Natural killer cell (primary cell): ENCODE results near the gene TMCO4. TPM values are rescaled to one million over a fixed set of nuclear protein-coding genes. Genes with fewer than 3 reads are reported as not detected.

Experiments used
- ATAC-seq, 3 donors: fragments of 150-1000 bp in 2 of 3; fragments of 200-7000 bp in 1 of 3; cut with Tn5 transposase; 1 replicate in 1 of 3; 2 replicates in 2 of 3; pipeline ENCODE4 v1.10.0; 2021; ENCODE audit warnings: mild to moderate bottlenecking in 2 of 3, moderate library complexity in 2 of 3
- DNase-seq, 2 donors: peaks; one replicate each; pipeline versions ENCODE4 v3.0.0 to v3.0.0-alpha.2; 2013 to 2021; ENCODE audit warnings: mixed read lengths in 1 of 2
- H3K27ac ChIP-seq: one replicate; pipeline ENCODE4 v1.5.1; 2013; ENCODE audit warnings: mild to moderate bottlenecking, low read length
- H3K27me3 ChIP-seq: one replicate; pipeline ENCODE4 v1.6.1; 2013; ENCODE audit warnings: low read length; ENCODE audit not compliant: control insufficient read depth, insufficient read depth
- H3K36me3 ChIP-seq: one replicate; pipeline ENCODE4 v1.6.1; 2013; ENCODE audit warnings: low read length; ENCODE audit not compliant: control insufficient read depth, insufficient read depth
- H3K4me1 ChIP-seq: one replicate; pipeline ENCODE4 v1.6.1; 2013; ENCODE audit warnings: low read length; ENCODE audit not compliant: control insufficient read depth, insufficient read depth
- H3K4me3 ChIP-seq: one replicate; pipeline ENCODE4 v1.5.1; 2013; ENCODE audit warnings: low read length
- H3K9me3 ChIP-seq: one replicate; pipeline ENCODE4 v1.6.1; 2013; ENCODE audit warnings: low read length; ENCODE audit not compliant: control insufficient read depth, insufficient read depth
- H3K27ac Mint-ChIP-seq, 2 donors: one replicate each; pipeline ENCODE4 v1.8.0; 2022; ENCODE audit warnings: mild to moderate bottlenecking in 2 of 2, mixed read lengths in 2 of 2, moderate library complexity in 1 of 2
- H3K27me3 Mint-ChIP-seq, 2 donors: one replicate each; pipeline ENCODE4 v1.8.0; 2022; ENCODE audit warnings: low read depth in 2 of 2, mixed read lengths in 2 of 2
- H3K36me3 Mint-ChIP-seq: one replicate; pipeline ENCODE4 v1.8.0; 2022; ENCODE audit warnings: mixed read lengths
- H3K4me1 Mint-ChIP-seq, 2 donors: one replicate each; pipeline ENCODE4 v1.8.0; 2022; ENCODE audit warnings: mixed read lengths in 2 of 2
- H3K4me3 Mint-ChIP-seq: one replicate; pipeline ENCODE4 v1.8.0; 2022; ENCODE audit warnings: mild to moderate bottlenecking, moderate library complexity, mixed read lengths
- H3K9me3 Mint-ChIP-seq, 2 donors: one replicate each; pipeline ENCODE4 v1.8.0; 2022; ENCODE audit warnings: mixed read lengths in 2 of 2
- WGBS: methylation state at CpG from one replicate; pipeline ENCODE4 v1.1.7; 2013; ENCODE audit warnings: missing lambda C conversion rate; ENCODE audit not compliant: insufficient coverage; 5-methylcytosine and 5-hydroxymethylcytosine counted together
- intact Hi-C: fragments of 100-400 bp; cut with micrococcal nuclease; formaldehyde crosslinking; loops from one replicate; pipeline ENCODE4 v1.14.2; 2022
- total RNA-seq, 4 donors: library from RNA; stranded (reverse); fragments of 120-200 nt in 1 of 4; gene quantifications; one replicate each; pipeline versions ENCODE4 v1.2.3 to v1.2.4, GENCODE V29; 2013 to 2022
- TF ChIP-seq, protein P1 (sequence below): fragments of 200-600 bp; IDR thresholded peaks from one replicate; pipeline ENCODE4 v1.8.0; 2022; ENCODE audit warnings: antibody characterized with exemption

TMCO4 gene
- total RNA-seq, 3 donors from 2014 or later (not counting 1 experiment from before 2014, with no cell fraction given): 14.2 to 21.5 (median 18.3) TPM

DNA sequence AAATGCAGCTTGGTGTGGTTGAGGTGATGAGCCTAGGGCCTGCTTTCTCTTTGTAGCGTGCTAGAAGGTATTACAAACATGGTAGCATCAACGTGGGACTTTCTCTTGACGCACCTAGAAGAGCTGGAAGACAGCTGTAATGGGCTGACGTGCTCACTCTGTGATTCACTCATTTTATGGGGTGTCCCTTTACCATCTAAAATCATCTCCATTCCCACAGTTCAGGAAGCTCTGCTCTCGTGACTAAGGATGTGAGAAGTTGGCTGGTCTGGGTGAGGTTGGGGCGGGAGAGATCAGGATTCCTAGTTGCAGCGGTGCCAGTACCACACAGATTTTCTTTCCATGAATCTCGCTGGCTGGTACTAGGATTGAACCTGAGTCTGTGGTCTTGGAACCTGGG is 130.8 kb downstream of the TMCO4 start:
- peaks cover 12% of the 10 kb centered on the region for H3K4me1 ChIP-seq
- H3K4me3 ChIP-seq: no peak overlapping the region
- DNase-seq: no peak
- intact Hi-C loops: no loop called here
- ATAC-seq: no peak
- Mint-ChIP-seq H3K36me3 (no peaks in the 10 kb centered on the region), H3K4me1 (peaks cover 5 to 21% of the 10 kb centered on the region in 2 donors), H3K27me3 (peaks cover 31 to 39% of the 10 kb centered on the region in 2 donors), H3K27ac (no peak overlapping the region), H3K4me3 (no peak overlapping the region), H3K9me3 (no peaks in the 10 kb centered on the region)
- no peaks in the 10 kb centered on the region for H3K36me3 ChIP-seq
- H3K27me3 ChIP-seq: peaks cover 9% of the 10 kb centered on the region
- WGBS: 90% methylated on average over 7 of the region's 8 CpGs
- TF ChIP-seq, protein P1, sequence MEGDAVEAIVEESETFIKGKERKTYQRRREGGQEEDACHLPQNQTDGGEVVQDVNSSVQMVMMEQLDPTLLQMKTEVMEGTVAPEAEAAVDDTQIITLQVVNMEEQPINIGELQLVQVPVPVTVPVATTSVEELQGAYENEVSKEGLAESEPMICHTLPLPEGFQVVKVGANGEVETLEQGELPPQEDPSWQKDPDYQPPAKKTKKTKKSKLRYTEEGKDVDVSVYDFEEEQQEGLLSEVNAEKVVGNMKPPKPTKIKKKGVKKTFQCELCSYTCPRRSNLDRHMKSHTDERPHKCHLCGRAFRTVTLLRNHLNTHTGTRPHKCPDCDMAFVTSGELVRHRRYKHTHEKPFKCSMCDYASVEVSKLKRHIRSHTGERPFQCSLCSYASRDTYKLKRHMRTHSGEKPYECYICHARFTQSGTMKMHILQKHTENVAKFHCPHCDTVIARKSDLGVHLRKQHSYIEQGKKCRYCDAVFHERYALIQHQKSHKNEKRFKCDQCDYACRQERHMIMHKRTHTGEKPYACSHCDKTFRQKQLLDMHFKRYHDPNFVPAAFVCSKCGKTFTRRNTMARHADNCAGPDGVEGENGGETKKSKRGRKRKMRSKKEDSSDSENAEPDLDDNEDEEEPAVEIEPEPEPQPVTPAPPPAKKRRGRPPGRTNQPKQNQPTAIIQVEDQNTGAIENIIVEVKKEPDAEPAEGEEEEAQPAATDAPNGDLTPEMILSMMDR: no peak
- no peak overlapping the region for H3K27ac ChIP-seq
- no peaks in the 10 kb centered on the region for H3K9me3 ChIP-seq

DNA sequence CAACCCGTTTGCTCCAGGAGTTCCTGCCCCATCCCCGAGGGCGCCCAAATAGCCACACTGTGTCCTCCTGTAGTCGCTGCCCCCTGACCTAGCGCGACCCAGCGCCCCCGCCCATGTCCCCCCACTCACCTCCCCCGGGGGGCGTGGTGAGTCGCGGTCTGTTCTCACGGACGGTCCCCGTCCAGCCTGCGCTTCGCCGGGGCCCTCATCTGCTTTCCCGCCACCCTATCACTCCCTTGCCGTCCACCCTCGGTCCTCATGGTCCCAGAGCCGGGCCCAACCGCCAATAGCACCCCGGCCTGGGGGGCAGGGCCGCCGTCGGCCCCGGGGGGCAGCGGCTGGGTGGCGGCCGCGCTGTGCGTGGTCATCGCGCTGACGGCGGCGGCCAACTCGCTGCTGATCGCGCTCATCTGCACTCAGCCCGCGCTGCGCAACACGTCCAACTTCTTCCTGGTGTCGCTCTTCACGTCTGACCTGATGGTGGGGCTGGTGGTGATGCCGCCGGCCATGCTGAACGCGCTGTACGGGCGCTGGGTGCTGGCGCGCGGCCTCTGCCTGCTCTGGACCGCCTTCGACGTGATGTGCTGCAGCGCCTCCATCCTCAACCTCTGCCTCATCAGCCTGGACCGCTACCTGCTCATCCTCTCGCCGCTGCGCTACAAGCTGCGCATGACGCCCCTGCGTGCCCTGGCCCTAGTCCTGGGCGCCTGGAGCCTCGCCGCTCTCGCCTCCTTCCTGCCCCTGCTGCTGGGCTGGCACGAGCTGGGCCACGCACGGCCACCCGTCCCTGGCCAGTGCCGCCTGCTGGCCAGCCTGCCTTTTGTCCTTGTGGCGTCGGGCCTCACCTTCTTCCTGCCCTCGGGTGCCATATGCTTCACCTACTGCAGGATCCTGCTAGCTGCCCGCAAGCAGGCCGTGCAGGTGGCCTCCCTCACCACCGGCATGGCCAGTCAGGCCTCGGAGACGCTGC is 133.9 kb downstream of the TMCO4 start:
- Histone ChIP-seq H3K27me3 (peaks cover 9% of the 10 kb centered on the region), H3K36me3 (no peaks in the 10 kb centered on the region), H3K4me3 (no peak overlapping the region), H3K27ac (no peak overlapping the region), H3K4me1 (peaks cover 12% of the 10 kb centered on the region), H3K9me3 (no peaks in the 10 kb centered on the region)
- H3K36me3 Mint-ChIP-seq: no peaks in the 10 kb centered on the region
- WGBS: 22% methylated on average over 84 of the region's 84 CpGs
- TF ChIP-seq, protein P1: no peak
- intact Hi-C loops: no loop called here
- no peak overlapping the region for H3K27ac Mint-ChIP-seq
- peak overlapping the region; percentile 71 for H3K4me3 Mint-ChIP-seq
- peaks cover 5 to 21% of the 10 kb centered on the region in 2 donors for H3K4me1 Mint-ChIP-seq
- H3K9me3 Mint-ChIP-seq: no peaks in the 10 kb centered on the region
- ATAC-seq: peak in 1 of 3 donors; percentile 46
- H3K27me3 Mint-ChIP-seq: peaks cover 31 to 47% of the 10 kb centered on the region in 2 donors
- peak in 1 of 2 donors; percentile 44 for DNase-seq

DNA sequence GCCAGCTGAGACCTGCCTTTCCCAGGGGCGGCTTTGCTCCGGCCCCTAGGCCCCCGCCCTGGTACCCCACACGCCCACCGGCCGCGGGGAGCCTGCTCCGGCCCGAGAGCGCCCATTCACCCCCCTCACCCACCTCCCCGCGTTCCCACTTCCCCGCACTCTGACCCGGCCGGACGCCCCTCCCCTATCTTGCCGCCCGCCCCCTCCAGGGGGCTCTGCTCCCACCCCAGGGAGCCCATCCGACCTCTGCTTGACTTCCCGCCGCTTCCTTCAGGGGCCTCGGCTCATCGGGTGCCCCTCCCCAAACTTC is 134.6 kb downstream of the TMCO4 start:
- H3K4me1 Mint-ChIP-seq: peaks cover 5 to 21% of the 10 kb centered on the region in 2 donors
- peak overlapping the region; percentile 68 for H3K4me3 Mint-ChIP-seq
- no peaks in the 10 kb centered on the region for H3K36me3 ChIP-seq
- H3K9me3 ChIP-seq: no peaks in the 10 kb centered on the region
- H3K27ac ChIP-seq: no peak overlapping the region
- peaks cover 9% of the 10 kb centered on the region for H3K27me3 ChIP-seq
- intact Hi-C loops: no loop called here
- H3K4me1 ChIP-seq: peaks cover 12% of the 10 kb centered on the region
- no peak for ATAC-seq
- H3K9me3 Mint-ChIP-seq: no peaks in the 10 kb centered on the region
- no peak overlapping the region for H3K27ac Mint-ChIP-seq
- H3K36me3 Mint-ChIP-seq: no peaks in the 10 kb centered on the region
- H3K27me3 Mint-ChIP-seq: peaks cover 30 to 46% of the 10 kb centered on the region in 2 donors
- no peak overlapping the region for H3K4me3 ChIP-seq
- TF ChIP-seq, protein P1: no peak
- no peak for DNase-seq
- WGBS: 1% methylated on average over 23 of the region's 23 CpGs
